HG02973 (cell line): Measurements from ENCODE around the gene CAPS2.

Experiments
- ATAC-seq: cut with Tn5 transposase; IDR thresholded peaks from one replicate; pipeline ENCODE4 v1.9.1; 2021; ENCODE audit warnings: moderate library complexity; ENCODE audit not compliant: unreplicated experiment

CAPS2 gene

GRCh38 chr12:75305412-75306332 lies 24.5 kb downstream of the CAPS2 start:
- ATAC-seq = no peak

GRCh38 chr12:75302781-75303180 lies 27.3 kb downstream of the CAPS2 start:
- no peak for ATAC-seq

GRCh38 chr12:75302225-75302624 lies 27.9 kb downstream of the CAPS2 start:
- no peak for ATAC-seq

DNA sequence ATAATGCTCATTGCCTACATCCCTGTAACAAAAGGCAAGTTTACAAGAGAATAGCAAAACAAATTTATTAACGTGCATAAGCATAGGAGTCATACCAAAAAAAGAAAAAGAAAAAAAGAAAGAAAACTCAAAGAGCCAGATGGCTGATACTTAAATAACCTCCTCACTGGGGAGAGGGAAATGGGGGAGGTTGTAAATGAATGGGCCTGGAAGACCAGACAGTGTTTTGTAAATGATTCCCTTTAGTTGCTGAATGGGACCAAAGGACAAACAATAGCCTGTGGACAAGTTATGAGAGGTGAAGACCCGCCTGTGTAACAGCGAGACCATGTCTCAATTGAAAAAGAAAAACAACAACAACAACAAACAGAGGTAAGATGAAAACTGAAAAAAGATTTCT lies 35.3 kb downstream of the CAPS2 start:
- ATAC-seq = no peak

DNA sequence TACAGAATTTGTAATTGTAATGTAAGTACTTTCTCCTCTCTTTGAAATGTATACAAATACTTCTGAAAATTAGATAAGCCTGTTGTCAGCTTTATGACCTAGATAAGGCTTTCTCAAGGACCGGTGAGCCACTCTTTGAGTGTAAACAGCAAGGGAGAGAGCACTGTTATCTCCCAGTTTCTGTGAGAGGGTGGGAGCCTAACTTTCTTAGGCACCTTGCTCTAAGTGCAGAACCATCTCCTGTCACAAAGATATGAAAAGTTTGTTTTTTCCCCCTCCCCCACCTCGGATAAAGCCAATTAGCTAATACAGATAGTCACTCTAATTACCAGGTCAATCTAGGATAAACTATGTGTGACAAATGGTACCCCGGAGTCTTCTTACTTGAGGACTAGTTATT lies 35.8 kb downstream of the CAPS2 start:
- no peak for ATAC-seq

DNA sequence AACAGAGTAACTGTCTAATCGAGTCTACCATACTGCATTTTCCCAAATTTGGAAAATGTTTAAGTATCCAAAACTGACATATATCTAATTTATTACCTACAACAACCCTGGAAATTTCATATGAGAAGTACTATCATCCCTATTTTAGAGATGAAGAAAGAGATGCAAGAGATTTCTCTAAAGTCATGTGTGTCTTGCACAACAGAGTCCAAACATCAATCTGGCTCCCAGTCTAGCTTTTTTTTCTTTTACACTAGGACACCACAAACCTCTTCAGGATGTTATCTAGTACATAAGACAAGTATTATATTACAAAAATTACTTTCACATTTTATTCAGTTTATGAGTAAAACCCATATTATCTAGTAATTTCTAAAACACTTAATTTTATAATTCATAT lies 39.1 kb downstream of the CAPS2 start:
- no peak for ATAC-seq

GRCh38 chr12:75289753-75290152 lies 40.4 kb downstream of the CAPS2 start:
- ATAC-seq = no peak

DNA sequence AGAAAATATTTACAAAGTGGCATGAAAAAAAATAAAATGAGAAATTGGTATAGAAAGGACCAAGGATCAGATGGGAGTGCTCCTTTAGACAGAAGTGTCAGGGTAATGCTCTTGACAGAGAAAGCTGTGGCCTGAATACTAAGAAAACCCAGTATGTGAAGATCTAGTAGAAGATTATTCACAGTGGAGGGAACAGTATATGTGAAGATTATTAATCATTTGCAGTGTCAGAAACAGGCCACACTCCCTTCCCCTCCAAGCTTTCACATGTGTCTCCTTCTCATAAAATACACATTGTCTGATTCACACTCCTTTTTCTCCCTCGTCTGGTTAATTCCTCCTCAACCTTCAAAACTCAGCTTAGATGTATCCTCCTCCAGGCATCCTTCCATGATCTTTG lies 41.3 kb downstream of the CAPS2 start:
- no peak for ATAC-seq

DNA sequence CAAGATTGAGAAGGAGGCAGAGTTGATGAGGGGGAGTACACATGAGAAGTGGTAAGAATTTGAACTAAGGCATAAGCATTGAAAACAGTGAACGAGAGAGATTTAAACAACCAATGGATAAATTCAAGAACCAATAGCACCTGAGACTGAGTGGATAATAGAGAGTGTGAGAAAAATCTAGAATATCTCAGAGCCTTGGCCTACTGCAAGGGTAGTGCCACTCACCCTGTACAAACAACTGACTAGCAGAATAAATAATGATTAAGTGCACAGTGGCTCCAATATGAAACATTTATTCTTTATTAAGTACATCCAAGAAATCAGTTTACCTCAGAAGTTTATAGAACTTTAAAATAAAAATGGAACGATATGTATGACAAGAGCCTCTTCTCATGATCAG lies 54.4 kb downstream of the CAPS2 start:
- no peak for ATAC-seq

DNA sequence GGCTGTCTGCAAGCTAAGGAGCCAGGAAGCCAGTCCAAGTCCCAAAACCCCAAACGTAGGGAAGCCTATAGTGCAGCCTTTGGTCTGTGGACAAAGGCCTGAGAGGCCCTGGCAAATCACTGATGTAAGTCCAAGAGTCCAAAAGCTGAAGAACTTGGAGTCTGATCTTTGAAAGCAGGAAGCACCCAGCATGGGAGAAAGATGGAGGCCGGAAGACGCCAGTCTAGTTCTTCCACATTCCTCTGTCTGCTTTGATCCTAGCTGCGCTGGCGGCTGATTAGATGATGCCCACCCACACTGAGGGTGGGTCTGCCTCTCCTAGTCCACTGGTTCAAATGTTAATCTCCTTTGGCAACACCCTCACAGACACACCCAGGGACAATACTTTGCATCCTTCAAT lies 58.5 kb downstream of the CAPS2 start:
- ATAC-seq = no peak

DNA sequence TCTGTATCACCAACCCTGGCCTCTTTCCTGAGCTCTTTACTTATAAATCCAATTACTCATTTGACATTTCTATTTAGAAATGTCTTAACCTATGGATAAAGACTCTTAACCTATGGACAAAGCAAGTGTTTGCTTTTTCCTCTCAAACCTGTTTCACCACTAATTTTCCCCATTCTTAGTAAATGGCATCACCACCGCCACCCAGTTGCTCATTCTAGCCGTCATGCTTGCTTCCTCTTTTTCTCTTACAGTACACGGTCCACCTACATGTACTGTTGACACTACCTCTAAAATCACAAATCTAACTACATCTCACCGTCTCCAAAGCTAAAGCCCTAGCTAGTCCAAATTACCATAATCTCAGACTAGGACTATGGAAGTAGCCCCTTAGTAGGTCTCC lies 60.0 kb downstream of the CAPS2 start:
- no peak for ATAC-seq

GRCh38 chr12:75269209-75269608 lies 60.9 kb downstream of the CAPS2 start:
- no peak for ATAC-seq

DNA sequence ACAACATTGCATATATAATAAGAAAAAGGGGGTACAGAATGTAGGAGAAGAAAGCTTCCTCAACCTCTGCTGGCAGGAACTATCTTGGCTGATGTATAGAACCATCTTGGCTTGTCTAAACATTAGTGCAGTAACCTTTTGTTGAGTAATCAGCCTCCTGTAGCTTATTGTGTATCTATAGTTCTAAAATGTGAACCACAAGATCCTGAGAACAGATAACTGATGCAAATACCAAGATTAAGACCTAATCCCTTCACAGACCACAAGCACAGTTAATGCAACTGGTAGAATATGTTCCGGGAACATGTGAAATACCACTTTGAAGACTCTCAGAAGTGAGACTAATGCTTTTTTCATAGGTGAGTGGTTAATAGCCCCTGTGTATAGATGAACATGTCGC lies 69.8 kb downstream of the CAPS2 start:
- no peak for ATAC-seq

- no peak for ATAC-seq
Measured at GRCh38 chr12:75259143-75259542, 71.0 kb downstream of the CAPS2 start.

DNA sequence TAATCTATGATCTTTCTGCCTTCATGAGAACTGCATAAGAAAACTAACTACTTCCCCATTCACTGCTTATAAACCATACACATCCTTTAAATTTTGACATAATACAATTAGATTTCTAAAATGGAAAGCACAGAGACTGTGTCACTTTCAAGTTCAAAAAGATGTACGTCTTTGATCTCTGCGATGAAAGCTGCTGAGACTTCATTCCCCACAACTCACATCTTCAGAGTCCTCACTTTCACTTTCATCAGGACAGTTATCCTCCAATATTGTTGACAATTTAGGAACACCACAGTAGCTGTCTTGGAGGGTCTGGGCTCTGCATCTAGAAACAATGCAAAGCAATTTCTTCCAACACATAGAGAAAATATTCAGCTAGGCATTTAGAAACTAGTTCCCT lies 72.6 kb downstream of the CAPS2 start:
- ATAC-seq = no peak

DNA sequence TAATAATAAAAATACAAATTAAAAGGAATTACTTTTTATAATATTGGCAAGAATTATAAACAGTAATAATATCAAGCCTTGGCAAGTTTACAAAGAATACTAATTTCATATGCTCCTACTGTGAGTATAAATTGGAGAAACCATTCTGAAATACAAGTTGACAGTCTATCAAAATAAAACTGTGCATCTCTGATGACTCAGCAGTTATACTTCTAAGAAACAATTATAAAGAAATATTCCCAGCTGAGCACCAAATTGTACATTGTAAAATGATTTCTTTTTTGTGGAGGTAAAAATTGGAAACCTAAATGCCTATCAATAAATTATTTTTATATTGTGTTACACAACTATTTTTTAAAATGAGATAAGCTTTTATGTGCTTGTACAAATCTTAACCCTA lies 85.0 kb downstream of the CAPS2 start:
- no peak for ATAC-seq

GRCh38 chr12:75239987-75240386 lies 90.1 kb downstream of the CAPS2 start:
- ATAC-seq = peak; percentile 87

DNA sequence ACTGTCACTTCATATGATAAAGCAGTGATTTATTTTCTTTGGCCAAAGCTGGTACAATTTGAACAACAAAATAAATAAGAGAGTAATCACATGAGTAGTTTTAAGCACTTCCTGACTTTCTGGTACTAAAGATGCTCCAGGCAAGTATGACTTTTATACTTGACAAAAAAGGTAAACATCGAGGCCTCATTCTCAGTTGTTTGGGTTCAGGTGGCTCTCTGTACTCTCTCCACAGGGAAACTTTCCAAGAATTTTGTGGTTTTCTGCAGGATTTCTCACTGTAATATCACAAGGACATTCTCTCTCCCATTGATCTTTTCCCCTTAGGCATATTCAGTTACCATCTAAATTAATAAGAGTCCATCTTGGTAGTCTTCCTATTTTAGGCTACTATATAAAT lies 93.9 kb downstream of the CAPS2 start:
- no peak for ATAC-seq

DNA sequence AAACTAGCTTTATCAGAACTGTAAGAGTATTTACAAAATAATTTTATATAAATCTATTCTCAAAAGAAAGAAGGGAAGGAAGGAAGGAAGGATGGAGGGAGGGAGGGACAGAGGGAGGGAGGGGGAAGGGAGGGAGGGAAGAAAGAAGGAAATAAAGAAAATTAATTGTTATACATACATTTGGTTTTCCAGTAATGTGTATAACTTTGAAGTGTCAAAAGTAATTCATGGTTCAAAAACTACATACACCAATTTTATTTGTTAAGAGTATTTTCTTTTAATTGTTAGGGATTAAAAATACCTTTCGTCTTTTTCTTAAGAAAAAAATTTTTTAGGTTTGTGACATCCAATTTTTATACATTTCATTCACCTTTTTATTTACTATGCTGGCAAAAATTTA lies 103.0 kb downstream of the CAPS2 start:
- no peak for ATAC-seq
